ENCODE data around the gene MTFMT. TPM values are rescaled to one million over a fixed set of nuclear protein-coding genes. Genes with fewer than 3 reads are reported as not detected.
A peak's percentile ranks its signal among the peaks of the same experiment; 100 is the strongest.

The MTFMT gene
- total and polyA plus RNA-seq, 2 of the 13 experiments (the other 11 are each of a cell fraction or from before 2014, with no cell fraction given): 9.9 to 23.2 TPM

DNA sequence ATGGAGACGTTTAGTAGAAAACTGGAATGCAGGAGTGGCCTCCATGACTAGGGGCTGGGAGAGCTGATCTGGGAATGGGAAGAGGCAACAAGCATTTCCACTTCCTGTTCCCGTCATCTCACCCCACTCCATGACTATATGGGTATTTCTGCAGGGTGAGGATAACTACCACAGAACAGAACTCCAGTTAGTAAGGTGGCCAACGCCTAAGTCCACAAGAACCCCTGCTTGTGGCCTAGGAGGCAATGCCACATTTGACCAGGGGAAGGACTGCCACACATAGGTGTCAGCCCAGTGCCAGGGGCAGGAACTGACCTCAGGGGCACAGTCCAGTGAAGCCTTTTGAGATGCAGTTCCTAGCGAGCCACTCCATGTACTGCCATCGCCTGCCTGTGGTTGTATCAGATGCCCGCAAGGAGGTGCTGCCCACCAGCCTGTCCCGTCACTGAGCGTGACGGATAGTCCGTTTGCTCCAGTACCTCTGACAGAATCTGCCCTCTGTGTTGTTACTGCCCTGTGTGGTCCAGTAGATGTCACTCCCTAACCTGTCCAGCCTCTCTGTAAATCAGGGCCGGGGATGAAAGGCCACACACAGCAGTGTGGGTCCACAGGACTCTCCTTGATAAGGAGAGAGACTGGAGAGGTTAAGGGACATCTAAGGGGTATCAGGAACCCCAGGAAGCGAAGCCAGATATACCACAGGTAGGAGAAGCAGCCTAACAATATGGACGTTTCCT lies 3.5 kb upstream of the MTFMT start (continued):
- peak; percentile 49; the same call in 1 of the 2 replicates for TF ChIP-seq SMAD1 (CRISPR knock-in tag; IDR thresholded peaks at IDR 0.05; ENCODE audit: borderline replicate concordance, low read depth)
- TF ChIP-seq SOX6 (IDR thresholded peaks at IDR 0.05): no peak
- TF ChIP-seq SOX6 (CRISPR knock-in tag; IDR thresholded peaks at IDR 0.05): peak; percentile 73
- 0 out of 2 replicates have a peak, but pooled peaks have one; percentile 75 for TF ChIP-seq ZNF772 (CRISPR knock-in tag; IDR thresholded peaks at IDR 0.05)
- no peak for TF ChIP-seq MZF1 (CRISPR knock-in tag; IDR thresholded peaks at IDR 0.05; ENCODE audit: borderline replicate concordance)
- TF ChIP-seq, protein P1, sequence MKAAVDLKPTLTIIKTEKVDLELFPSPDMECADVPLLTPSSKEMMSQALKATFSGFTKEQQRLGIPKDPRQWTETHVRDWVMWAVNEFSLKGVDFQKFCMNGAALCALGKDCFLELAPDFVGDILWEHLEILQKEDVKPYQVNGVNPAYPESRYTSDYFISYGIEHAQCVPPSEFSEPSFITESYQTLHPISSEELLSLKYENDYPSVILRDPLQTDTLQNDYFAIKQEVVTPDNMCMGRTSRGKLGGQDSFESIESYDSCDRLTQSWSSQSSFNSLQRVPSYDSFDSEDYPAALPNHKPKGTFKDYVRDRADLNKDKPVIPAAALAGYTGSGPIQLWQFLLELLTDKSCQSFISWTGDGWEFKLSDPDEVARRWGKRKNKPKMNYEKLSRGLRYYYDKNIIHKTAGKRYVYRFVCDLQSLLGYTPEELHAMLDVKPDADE (CRISPR knock-in tag; IDR thresholded peaks at IDR 0.05): no peak

DNA sequence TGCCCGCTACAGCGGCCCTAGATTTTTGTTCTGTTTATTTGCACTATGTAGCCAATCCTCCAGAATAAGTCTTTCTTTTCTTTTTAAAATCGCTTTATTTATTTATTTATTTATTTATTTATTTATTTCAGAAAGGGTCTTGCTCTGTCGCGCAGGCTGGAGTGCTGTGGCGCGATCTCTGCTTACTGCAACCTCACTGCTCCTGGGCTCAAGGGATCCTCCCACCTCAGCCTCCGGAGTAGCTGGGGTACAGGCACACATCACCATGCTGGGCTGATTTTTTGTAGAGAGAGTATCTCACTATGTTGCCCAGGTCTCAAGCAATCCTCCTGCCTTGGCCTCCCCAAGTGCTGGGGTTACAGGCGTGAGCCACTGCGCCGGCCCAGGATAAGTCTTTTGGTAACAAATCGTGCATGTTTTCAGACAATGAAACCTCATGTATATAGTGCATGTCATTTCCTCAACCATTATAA lies 333 bp upstream of the MTFMT start:
- ChIA-PET CTCF (ENCODE audit: low intra/inter-chr PET ratio, low total read pairs) (interaction anchor here (0.9 kb wide), 1 partner anchor 24 kb away, joined by 3 read pairs; no protein-coding TSS in a partner anchor), POLR2A (no interaction called here)
- H3K4me2 ChIP-seq (ENCODE audit: low read depth, low read length): peak overlapping the region; percentile 85
- no peak overlapping the region for H2AFZ ChIP-seq (ENCODE audit: low read length)
- H3K9me3 ChIP-seq (ENCODE audit: low read length): no peaks in the 10 kb centered on the region
- H3K4me3 ChIP-seq (replicated peaks in 1 of 3; ENCODE audit: insufficient read depth in 1 of 3, low read depth in 2 of 3, low read length in 3 of 3): peak overlapping the region; percentile 89 to 97 (median 95); a peak in 3 of 6 replicates
- H3K4me1 ChIP-seq (ENCODE audit: insufficient read depth, low read length): peaks cover 58% of the 10 kb centered on the region
- in situ Hi-C loops (cut with HindIII; ENCODE audit: extremely low pct_ligation_motif_present, low pct_unique_long_range_greater_than_20kb) (loop anchor here (10.0 kb wide), 2 partner anchors 55 to 265 kb away; partner anchors contain the start of gene RNU5A-1), intact Hi-C loops (cut with micrococcal nuclease; ENCODE audit: unreplicated experiment) (loop anchor here (5.0 to 10.0 kb wide), 2 partner anchors 155 to 268 kb away; partner anchors contain the start of genes CLPX and RNU5A-1)
- no peaks in the 10 kb centered on the region; a peak in 1 of 5 replicates for H3K27me3 ChIP-seq (ENCODE audit: control insufficient read depth in 1 of 2, insufficient read depth in 2 of 2, low read length in 2 of 2)
- no peak for FAIRE-seq
- ATAC-seq: no peak
- H3K9ac ChIP-seq (ENCODE audit: insufficient read depth, low read depth, low read length): no peak overlapping the region
- peaks cover 15% of the 10 kb centered on the region for H3K79me2 ChIP-seq (ENCODE audit: insufficient read depth, low read length)
- BruUV-seq (replicated peaks): no TSS peak
- H3K36me3 ChIP-seq (replicated peaks in 1 of 2; ENCODE audit: control insufficient read depth in 1 of 2, insufficient read depth in 2 of 2, low read length in 2 of 2): peaks cover 5 to 15% of the 10 kb centered on the region in 2 experiments; a peak in 3 of 5 replicates
- no peak overlapping the region for H3K27ac ChIP-seq (ENCODE audit: extremely low read length, insufficient read depth, low read length)
- no peak for DNase-seq (ENCODE audit: low spot score)
- WGBS (ENCODE audit: low lambda C conversion rate): 54% methylated on average over 12 of the region's 12 CpGs
- no peaks in the 10 kb centered on the region for H4K20me1 ChIP-seq (ENCODE audit: insufficient read depth, low read length)
- TF ChIP-seq ZNF660 (CRISPR knock-in tag; IDR thresholded peaks at IDR 0.05; ENCODE audit: borderline replicate concordance, low read depth) (no peak), DR1 (CRISPR knock-in tag; IDR thresholded peaks at IDR 0.05) (no peak), NFYB (CRISPR knock-in tag; IDR thresholded peaks at IDR 0.05) (no peak), ZBTB1 (CRISPR knock-in tag; IDR thresholded peaks at IDR 0.05; ENCODE audit: borderline replicate concordance) (no peak), ZNF768 (CRISPR knock-in tag; IDR thresholded peaks at IDR 0.05) (0 out of 2 replicates have a peak, but pooled peaks have one; percentile 42)
- TF ChIP-seq, protein P2, sequence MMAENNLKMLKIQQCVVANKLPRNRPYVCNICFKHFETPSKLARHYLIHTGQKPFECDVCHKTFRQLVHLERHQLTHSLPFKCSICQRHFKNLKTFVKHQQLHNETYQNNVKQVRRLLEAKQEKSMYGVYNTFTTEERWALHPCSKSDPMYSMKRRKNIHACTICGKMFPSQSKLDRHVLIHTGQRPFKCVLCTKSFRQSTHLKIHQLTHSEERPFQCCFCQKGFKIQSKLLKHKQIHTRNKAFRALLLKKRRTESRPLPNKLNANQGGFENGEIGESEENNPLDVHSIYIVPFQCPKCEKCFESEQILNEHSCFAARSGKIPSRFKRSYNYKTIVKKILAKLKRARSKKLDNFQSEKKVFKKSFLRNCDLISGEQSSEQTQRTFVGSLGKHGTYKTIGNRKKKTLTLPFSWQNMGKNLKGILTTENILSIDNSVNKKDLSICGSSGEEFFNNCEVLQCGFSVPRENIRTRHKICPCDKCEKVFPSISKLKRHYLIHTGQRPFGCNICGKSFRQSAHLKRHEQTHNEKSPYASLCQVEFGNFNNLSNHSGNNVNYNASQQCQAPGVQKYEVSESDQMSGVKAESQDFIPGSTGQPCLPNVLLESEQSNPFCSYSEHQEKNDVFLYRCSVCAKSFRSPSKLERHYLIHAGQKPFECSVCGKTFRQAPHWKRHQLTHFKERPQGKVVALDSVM (CRISPR knock-in tag; IDR thresholded peaks at IDR 0.05): peak; percentile 7; the same call in 1 of the 2 replicates
- TF ChIP-seq, protein P3, sequence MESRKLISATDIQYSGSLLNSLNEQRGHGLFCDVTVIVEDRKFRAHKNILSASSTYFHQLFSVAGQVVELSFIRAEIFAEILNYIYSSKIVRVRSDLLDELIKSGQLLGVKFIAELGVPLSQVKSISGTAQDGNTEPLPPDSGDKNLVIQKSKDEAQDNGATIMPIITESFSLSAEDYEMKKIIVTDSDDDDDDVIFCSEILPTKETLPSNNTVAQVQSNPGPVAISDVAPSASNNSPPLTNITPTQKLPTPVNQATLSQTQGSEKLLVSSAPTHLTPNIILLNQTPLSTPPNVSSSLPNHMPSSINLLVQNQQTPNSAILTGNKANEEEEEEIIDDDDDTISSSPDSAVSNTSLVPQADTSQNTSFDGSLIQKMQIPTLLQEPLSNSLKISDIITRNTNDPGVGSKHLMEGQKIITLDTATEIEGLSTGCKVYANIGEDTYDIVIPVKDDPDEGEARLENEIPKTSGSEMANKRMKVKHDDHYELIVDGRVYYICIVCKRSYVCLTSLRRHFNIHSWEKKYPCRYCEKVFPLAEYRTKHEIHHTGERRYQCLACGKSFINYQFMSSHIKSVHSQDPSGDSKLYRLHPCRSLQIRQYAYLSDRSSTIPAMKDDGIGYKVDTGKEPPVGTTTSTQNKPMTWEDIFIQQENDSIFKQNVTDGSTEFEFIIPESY (CRISPR knock-in tag; IDR thresholded peaks at IDR 0.05): 0 out of 2 replicates have a peak, but pooled peaks have one; percentile 20
- TF ChIP-seq, protein P4, sequence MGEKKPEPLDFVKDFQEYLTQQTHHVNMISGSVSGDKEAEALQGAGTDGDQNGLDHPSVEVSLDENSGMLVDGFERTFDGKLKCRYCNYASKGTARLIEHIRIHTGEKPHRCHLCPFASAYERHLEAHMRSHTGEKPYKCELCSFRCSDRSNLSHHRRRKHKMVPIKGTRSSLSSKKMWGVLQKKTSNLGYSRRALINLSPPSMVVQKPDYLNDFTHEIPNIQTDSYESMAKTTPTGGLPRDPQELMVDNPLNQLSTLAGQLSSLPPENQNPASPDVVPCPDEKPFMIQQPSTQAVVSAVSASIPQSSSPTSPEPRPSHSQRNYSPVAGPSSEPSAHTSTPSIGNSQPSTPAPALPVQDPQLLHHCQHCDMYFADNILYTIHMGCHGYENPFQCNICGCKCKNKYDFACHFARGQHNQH (CRISPR knock-in tag; IDR thresholded peaks at IDR 0.05): no peak
